ENCODE data around the gene C17orf75. TPM values are rescaled to one million over a fixed set of nuclear protein-coding genes. Genes with fewer than 3 reads are reported as not detected.

Gene C17orf75
- total and polyA plus RNA-seq, 2 of the 4 experiments (the other 2 are of a cell fraction), result 11.5 to 16.1 TPM

DNA sequence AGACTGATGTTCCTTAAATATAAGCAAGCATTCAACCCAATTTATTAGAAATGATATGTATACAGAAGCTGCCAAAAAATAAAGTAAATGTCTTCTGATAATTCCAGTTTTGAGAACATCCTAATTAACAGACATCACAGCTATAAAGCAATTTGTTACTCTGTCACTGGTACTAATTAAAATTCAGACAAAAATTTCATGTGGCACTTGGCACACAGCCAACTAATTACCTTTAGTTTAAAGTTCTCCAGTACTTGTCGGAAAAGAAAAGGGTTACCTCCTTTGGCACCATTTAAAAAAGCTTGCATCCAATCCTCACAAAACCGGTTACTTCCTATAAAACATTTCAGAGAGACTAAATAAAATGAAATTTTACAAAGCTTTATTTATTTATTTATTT, 8.8 kb downstream of the C17orf75 start:
- Histone ChIP-seq H2BK5ac (ENCODE audit: low read depth, low read length, poor library complexity, severe bottlenecking) (no peak overlapping the region), H3K27ac (ENCODE audit: insufficient read depth, low read length) (no peak overlapping the region), H3K36me3 (ENCODE audit: control insufficient read depth, insufficient read depth, low read length) (peaks cover 12% of the 10 kb centered on the region), H4K8ac (ENCODE audit: low read depth in 2 of 2, low read length in 2 of 2) (no peak overlapping the region), H3K9me3 (ENCODE audit: control insufficient read depth, insufficient read depth, low read length) (no peaks in the 10 kb centered on the region), H2AK5ac (ENCODE audit: low read depth, low read length) (no peak overlapping the region), H3K4me2 (ENCODE audit: low read depth, low read length) (no peak overlapping the region), H3K23ac (ENCODE audit: low read depth, low read length) (no peak overlapping the region), H3K9ac (ENCODE audit: low read depth, low read length) (no peak overlapping the region), H2AFZ (replicated peaks; ENCODE audit: low read length, poor library complexity) (no peak overlapping the region), H3K14ac (replicated peaks; ENCODE audit: low read depth, low read length) (no peak overlapping the region), H2AK9ac (replicated peaks; ENCODE audit: low read depth, low read length, poor library complexity) (no peak overlapping the region), H3K9me1 (ENCODE audit: insufficient read depth, low read length) (peaks cover 7% of the 10 kb centered on the region), H3K18ac (ENCODE audit: low read depth, low read length) (no peak overlapping the region), H4K5ac (ENCODE audit: low read depth, low read length) (no peak overlapping the region), H3K56ac (ENCODE audit: extremely low read depth, insufficient read depth, low read length) (no peak overlapping the region), H3K4me3 (ENCODE audit: insufficient read depth, low read depth, low read length) (no peak overlapping the region), H2BK20ac (ENCODE audit: low read depth, low read length) (no peak overlapping the region), H3K27me3 (ENCODE audit: control insufficient read depth, insufficient read depth, low read length) (no peaks in the 10 kb centered on the region), H2BK120ac (ENCODE audit: low read depth, low read length) (no peak overlapping the region), H3K4me1 (ENCODE audit: control insufficient read depth, insufficient read depth, low read length) (no peaks in the 10 kb centered on the region), H4K20me1 (ENCODE audit: insufficient read depth, low read length) (no peaks in the 10 kb centered on the region), H2BK15ac (ENCODE audit: low read depth, low read length) (no peak overlapping the region), H3K79me1 (ENCODE audit: low read depth in 1 of 2, low read length in 2 of 2) (no peaks in the 10 kb centered on the region; a peak in 1 of 4 replicates), H3K4ac (ENCODE audit: low read depth, low read length) (no peak overlapping the region), H4K91ac (ENCODE audit: insufficient read depth, low read depth, low read length) (no peak overlapping the region)
- dilution Hi-C loops (cut with HindIII; ENCODE audit: low sequenced_read_pairs, unreplicated experiment) (no loop called here), intact Hi-C loops (cut with micrococcal nuclease) (no loop called here), in situ Hi-C loops (cut with MboI; ENCODE audit: low sequenced_read_pairs) (no loop called here)
- POLR2A ChIA-PET (ENCODE audit: unreplicated experiment), result interaction anchor here (0.6 kb wide), 1 partner anchor 18 kb away, joined by 12 read pairs; no protein-coding TSS in a partner anchor
- no peak for DNase-seq
- no CpG with 5 or more reads among the region's 2 CpGs for WGBS, 2 experiments (ENCODE audit: extremely low coverage in 2 of 2, insufficient read length in 1 of 2)
- CTCF ChIA-PET, result no interaction called here
- no peak for ATAC-seq (ENCODE audit: low read depth)
- BruUV-seq (replicated peaks), result no TSS peak
- TF ChIP-seq RAD21 (IDR thresholded peaks at IDR 0.05; ENCODE audit: low read length) (no peak), MAZ (IDR thresholded peaks at IDR 0.05; ENCODE audit: borderline replicate concordance, low read depth, low read length) (no peak), SMC3 (IDR thresholded peaks at IDR 0.05; ENCODE audit: low read depth, low read length) (no peak)
